ENCODE measurements around the gene RARRES2.

DNA sequence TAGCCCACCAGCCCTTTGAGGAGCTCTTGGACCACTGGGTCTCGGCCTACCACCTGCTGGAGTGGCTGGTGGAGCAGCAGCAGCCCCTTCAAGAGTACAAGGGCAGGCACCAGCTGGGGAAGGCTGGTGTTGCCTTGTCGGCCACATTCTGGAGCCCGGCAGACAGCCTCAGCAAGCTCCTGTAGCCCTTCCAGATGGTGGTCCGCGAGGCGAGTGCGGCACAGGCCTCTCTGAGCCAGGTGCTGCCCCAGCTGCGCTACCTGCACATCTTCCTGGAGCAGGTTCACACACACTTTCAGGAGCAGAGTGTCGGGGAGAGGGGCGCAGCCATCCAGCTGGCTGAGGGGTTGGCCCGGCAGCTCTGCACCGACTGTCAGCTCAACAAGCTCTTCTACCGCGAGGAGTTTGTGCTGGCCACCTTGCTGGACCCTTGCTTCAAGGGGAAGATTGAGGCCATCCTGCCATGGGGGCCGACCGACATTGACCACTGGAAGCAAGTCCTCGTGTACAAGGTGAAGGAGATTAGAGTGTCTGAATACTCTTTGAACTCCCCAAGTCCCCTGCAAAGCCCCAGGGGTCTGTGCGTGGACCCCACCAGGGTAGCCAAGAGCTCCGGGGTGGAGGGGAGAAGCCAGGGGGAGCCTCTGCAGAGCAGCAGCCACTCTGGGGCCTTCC lies 11.1 kb downstream of the RARRES2 start:
- TF ChIP-seq CTCF (IDR thresholded peaks at IDR 0.05; ENCODE audit: borderline replicate concordance, extremely low read depth, low read length, poor library complexity, severe bottlenecking) (no peak), EZH2 (IDR thresholded peaks at IDR 0.05; ENCODE audit: borderline replicate concordance, low read depth, low read length, severe bottlenecking) (no peak)

Data from DND-41 (cell line).